ENCODE data around the gene MYOM1. TPM values are rescaled to one million over a fixed set of nuclear protein-coding genes. Genes with fewer than 3 reads are reported as not detected.
"Not testable (repeated sequence)": the region's sequence is repeated elsewhere in the genome, so short reads cannot be mapped to it uniquely, and the experiment has no call there.

The MYOM1 gene
- total RNA-seq, 1 donor from 2014 or later: 661 TPM

DNA sequence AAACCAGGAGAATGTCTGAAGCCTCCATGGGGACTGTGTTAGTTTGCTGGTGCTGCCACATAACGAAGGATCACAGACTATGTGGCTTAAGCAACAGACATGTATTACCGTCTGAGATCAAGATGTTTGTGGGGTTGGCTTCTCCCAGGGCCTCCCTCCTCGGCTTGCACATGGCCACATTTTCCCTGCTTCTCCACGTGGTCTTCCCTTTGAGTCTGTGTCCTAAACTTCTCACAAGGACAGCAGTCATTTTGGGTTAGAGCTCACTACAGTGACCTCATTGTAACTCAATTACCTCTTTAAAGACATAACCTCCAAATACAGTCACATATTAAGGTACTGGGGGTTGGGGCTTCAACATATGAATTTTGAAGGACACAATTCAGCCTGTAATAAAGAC, 162.2 kb downstream of the MYOM1 start:
- Histone ChIP-seq H3K27ac (ENCODE audit: low read depth, low read length) (no peak overlapping the region), H3K9me3 (ENCODE audit: control insufficient read depth in 3 of 3, low read length in 3 of 3) (no peaks in the 10 kb centered on the region), H3K27me3 (ENCODE audit: control insufficient read depth in 3 of 3, insufficient read depth in 3 of 3, low read length in 3 of 3) (no peaks in the 10 kb centered on the region), H3K4me1 (ENCODE audit: control insufficient read depth in 3 of 3, insufficient read depth in 3 of 3, low read length in 3 of 3) (no peaks in the 10 kb centered on the region), H3K9ac (ENCODE audit: low read depth in 1 of 3, low read length in 3 of 3) (no peak overlapping the region), H3K36me3 (ENCODE audit: control insufficient read depth in 3 of 3, insufficient read depth in 3 of 3, low read length in 3 of 3) (no peaks in the 10 kb centered on the region), H3K4me3 (ENCODE audit: low read length in 3 of 3) (no peak overlapping the region)

DNA sequence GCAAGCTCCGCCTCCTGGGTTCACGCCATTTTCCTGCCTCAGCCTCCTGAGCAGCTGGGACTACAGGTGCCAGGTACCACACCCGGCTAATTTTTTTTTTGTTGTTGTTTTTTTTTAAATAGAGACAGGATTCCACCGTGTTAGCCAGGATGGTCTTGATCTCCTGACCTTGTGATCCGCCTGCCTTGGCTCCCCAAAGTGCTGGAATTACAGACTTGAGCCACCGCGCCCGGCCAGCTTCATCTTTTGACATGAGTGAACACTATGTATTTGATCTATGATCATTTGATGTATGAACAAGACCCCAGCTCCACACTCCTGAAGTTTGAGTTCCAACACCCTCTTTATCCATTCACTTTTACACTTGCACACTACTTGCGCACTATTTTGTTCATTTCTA, 163.5 kb downstream of the MYOM1 start:
- no peak overlapping the region for H3K4me3 ChIP-seq (ENCODE audit: low read length in 3 of 3)
- H3K27ac ChIP-seq (ENCODE audit: low read depth, low read length): no peak overlapping the region
- no peaks in the 10 kb centered on the region for H3K4me1 ChIP-seq (ENCODE audit: control insufficient read depth in 3 of 3, insufficient read depth in 3 of 3, low read length in 3 of 3)
- no peak overlapping the region for H3K9ac ChIP-seq (ENCODE audit: low read depth in 1 of 3, low read length in 3 of 3)
- no peaks in the 10 kb centered on the region for H3K9me3 ChIP-seq (ENCODE audit: control insufficient read depth in 3 of 3, low read length in 3 of 3)
- no peaks in the 10 kb centered on the region for H3K27me3 ChIP-seq (ENCODE audit: control insufficient read depth in 3 of 3, insufficient read depth in 3 of 3, low read length in 3 of 3)
- no peaks in the 10 kb centered on the region for H3K36me3 ChIP-seq (ENCODE audit: control insufficient read depth in 3 of 3, insufficient read depth in 3 of 3, low read length in 3 of 3)

DNA sequence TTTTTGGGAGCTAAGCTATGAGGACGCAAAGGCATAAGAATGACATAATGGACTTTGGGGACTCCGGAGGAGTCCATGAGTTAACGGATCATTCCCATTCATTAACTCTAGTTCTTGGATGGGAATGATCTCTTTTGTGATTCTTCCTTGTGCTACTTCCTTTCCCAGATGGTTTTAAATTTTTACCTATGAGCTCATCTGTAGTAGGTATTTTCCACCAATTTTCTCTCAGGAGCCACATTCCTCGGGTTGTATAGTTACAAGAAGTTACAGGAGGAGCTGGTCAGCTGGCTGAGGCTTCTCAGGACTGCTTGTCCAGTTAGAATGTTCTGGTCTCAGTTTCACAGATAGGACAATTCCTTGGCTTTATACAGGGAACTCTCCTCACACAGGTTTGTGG, 164.0 kb downstream of the MYOM1 start:
- Histone ChIP-seq H3K36me3 (ENCODE audit: control insufficient read depth in 3 of 3, insufficient read depth in 3 of 3, low read length in 3 of 3) (no peaks in the 10 kb centered on the region), H3K27me3 (ENCODE audit: control insufficient read depth in 3 of 3, insufficient read depth in 3 of 3, low read length in 3 of 3) (no peaks in the 10 kb centered on the region), H3K4me3 (ENCODE audit: low read length in 3 of 3) (no peak overlapping the region), H3K27ac (ENCODE audit: low read depth, low read length) (no peak overlapping the region), H3K9me3 (ENCODE audit: control insufficient read depth in 3 of 3, low read length in 3 of 3) (no peaks in the 10 kb centered on the region), H3K4me1 (ENCODE audit: control insufficient read depth in 3 of 3, insufficient read depth in 3 of 3, low read length in 3 of 3) (no peaks in the 10 kb centered on the region), H3K9ac (ENCODE audit: low read depth in 1 of 3, low read length in 3 of 3) (no peak overlapping the region)

DNA sequence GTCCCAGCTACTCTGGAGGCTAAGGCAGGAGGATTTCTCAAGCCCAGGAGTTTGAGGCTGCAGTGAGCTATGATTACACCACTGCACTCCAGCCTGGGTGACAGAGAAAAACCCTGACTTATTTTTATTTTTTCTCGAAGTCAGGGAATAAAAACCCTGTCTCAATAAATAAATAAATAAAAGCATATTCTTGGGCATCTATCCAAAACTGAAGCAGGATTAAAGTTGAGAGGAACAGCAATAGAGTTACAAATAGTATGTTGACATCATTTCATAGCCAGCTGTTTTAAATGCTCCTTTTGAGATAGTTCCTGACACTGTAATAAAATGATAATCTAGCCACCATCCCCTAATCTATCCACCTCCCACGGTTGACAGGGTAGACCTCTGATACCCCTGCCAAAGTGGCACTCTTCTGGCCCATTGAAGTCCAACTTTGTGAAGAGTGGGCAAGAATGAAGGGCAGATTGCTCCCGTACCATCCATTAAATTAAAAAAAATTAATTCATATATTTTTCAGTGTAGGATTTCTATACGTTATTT, 164.5 kb downstream of the MYOM1 start:
- Histone ChIP-seq H3K9ac (ENCODE audit: low read depth in 1 of 3, low read length in 3 of 3) (no peak overlapping the region), H3K9me3 (ENCODE audit: control insufficient read depth in 3 of 3, low read length in 3 of 3) (no peaks in the 10 kb centered on the region), H3K27me3 (ENCODE audit: control insufficient read depth in 3 of 3, insufficient read depth in 3 of 3, low read length in 3 of 3) (no peaks in the 10 kb centered on the region), H3K27ac (ENCODE audit: low read depth, low read length) (no peak overlapping the region), H3K36me3 (ENCODE audit: control insufficient read depth in 3 of 3, insufficient read depth in 3 of 3, low read length in 3 of 3) (no peaks in the 10 kb centered on the region), H3K4me3 (ENCODE audit: low read length in 3 of 3) (no peak overlapping the region), H3K4me1 (ENCODE audit: control insufficient read depth in 3 of 3, insufficient read depth in 3 of 3, low read length in 3 of 3) (no peaks in the 10 kb centered on the region)

DNA sequence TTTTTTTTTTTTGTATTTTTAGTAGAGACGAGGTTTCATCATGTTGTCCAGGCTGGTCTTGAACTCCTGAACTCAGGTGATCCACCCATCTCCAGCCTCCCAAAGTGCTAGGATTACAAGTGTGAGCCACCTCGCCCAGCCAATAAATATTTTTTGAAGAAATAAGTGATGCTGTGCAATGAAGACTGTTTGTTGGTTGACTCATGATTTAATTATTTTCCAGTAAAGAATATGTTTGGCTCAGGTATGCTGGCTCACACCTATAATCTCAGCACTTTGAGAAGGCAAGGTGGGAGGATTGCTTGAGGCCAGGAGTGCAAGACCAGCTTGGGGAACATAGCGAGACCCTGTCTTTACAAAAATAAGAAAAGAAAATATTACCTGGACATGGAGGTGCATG, 165.0 kb downstream of the MYOM1 start:
- H3K4me1 ChIP-seq (ENCODE audit: control insufficient read depth in 3 of 3, insufficient read depth in 3 of 3, low read length in 3 of 3): no peaks in the 10 kb centered on the region
- no peaks in the 10 kb centered on the region for H3K36me3 ChIP-seq (ENCODE audit: control insufficient read depth in 3 of 3, insufficient read depth in 3 of 3, low read length in 3 of 3)
- no peak overlapping the region for H3K27ac ChIP-seq (ENCODE audit: low read depth, low read length)
- H3K27me3 ChIP-seq (ENCODE audit: control insufficient read depth in 3 of 3, insufficient read depth in 3 of 3, low read length in 3 of 3): no peaks in the 10 kb centered on the region
- no peak overlapping the region for H3K4me3 ChIP-seq (ENCODE audit: low read length in 3 of 3)
- H3K9ac ChIP-seq (ENCODE audit: low read depth in 1 of 3, low read length in 3 of 3): no peak overlapping the region
- no peaks in the 10 kb centered on the region for H3K9me3 ChIP-seq (ENCODE audit: control insufficient read depth in 3 of 3, low read length in 3 of 3)

DNA sequence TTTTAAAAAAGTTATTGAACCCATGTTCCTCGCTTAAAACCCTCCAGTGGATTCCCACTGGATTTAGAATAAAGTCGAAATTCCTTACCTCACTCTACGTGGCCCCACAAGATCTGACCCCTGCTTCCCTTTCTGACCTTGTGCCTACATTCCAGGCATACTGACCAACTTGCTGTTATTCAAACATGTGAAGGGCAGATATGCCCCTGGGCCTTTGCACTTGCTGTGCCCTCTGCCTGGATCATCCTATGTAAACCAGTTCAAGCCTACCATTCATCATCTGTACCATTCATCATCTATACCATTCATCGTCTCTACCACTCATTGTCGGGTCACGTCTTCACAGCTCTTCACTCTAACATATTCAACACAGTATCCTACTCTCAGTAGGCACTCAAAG, 165.6 kb downstream of the MYOM1 start:
- no peaks in the 10 kb centered on the region for H3K36me3 ChIP-seq (ENCODE audit: control insufficient read depth in 3 of 3, insufficient read depth in 3 of 3, low read length in 3 of 3)
- no peak overlapping the region for H3K4me3 ChIP-seq (ENCODE audit: low read length in 3 of 3)
- no peaks in the 10 kb centered on the region for H3K4me1 ChIP-seq (ENCODE audit: control insufficient read depth in 3 of 3, insufficient read depth in 3 of 3, low read length in 3 of 3)
- no peak overlapping the region for H3K9ac ChIP-seq (ENCODE audit: low read depth in 1 of 3, low read length in 3 of 3)
- H3K27ac ChIP-seq (ENCODE audit: low read depth, low read length): no peak overlapping the region
- no peaks in the 10 kb centered on the region for H3K9me3 ChIP-seq (ENCODE audit: control insufficient read depth in 3 of 3, low read length in 3 of 3)
- H3K27me3 ChIP-seq (ENCODE audit: control insufficient read depth in 3 of 3, insufficient read depth in 3 of 3, low read length in 3 of 3): no peaks in the 10 kb centered on the region

DNA sequence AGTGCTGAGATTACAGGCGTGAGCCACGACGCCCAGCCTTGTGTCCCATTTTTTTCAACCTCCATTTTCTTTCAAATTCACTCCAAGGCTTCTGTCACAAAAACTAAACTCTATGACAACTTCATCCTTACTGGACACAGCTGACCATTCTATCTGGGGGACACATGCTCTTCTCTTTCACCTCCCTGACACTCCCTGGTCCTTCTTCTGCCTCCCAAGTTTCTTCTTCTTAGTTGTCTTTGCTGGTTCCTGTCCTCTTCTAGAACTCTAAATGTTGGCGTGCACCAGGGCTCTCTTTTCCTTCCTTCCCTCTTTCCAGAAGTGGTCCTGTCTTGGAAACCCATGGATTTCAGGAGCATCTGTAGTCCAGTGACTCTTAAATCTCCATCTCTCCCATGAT, 166.7 kb downstream of the MYOM1 start:
- Histone ChIP-seq H3K27ac (ENCODE audit: low read depth, low read length) (no peak overlapping the region), H3K4me1 (ENCODE audit: control insufficient read depth in 3 of 3, insufficient read depth in 3 of 3, low read length in 3 of 3) (no peaks in the 10 kb centered on the region), H3K4me3 (ENCODE audit: low read length in 3 of 3) (no peak overlapping the region), H3K9me3 (ENCODE audit: control insufficient read depth in 3 of 3, low read length in 3 of 3) (no peaks in the 10 kb centered on the region), H3K27me3 (ENCODE audit: control insufficient read depth in 3 of 3, insufficient read depth in 3 of 3, low read length in 3 of 3) (no peaks in the 10 kb centered on the region), H3K9ac (ENCODE audit: low read depth in 1 of 3, low read length in 3 of 3) (no peak overlapping the region), H3K36me3 (ENCODE audit: control insufficient read depth in 3 of 3, insufficient read depth in 3 of 3, low read length in 3 of 3) (no peaks in the 10 kb centered on the region)

DNA sequence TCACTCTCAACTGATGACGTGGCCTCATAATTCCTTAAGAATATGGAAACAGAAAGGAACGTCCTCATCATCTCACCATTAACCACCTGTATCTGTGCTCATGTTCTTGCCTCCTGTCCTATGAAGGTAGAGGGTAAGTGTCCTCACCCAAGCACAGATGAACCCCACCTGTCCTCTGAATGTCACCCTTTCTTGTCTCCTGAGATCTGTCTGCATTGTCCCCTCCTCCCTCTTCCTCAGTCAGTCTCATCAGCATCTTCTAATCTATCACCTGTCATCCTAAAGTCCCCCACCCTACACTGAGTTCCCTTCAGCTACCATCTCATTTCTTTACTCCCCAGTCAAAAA, 167.4 kb downstream of the MYOM1 start:
- Histone ChIP-seq H3K4me1 (ENCODE audit: control insufficient read depth in 3 of 3, insufficient read depth in 3 of 3, low read length in 3 of 3) (no peaks in the 10 kb centered on the region), H3K27ac (ENCODE audit: low read depth, low read length) (no peak overlapping the region), H3K9me3 (ENCODE audit: control insufficient read depth in 3 of 3, low read length in 3 of 3) (no peaks in the 10 kb centered on the region), H3K36me3 (ENCODE audit: control insufficient read depth in 3 of 3, insufficient read depth in 3 of 3, low read length in 3 of 3) (no peaks in the 10 kb centered on the region), H3K27me3 (ENCODE audit: control insufficient read depth in 3 of 3, insufficient read depth in 3 of 3, low read length in 3 of 3) (no peaks in the 10 kb centered on the region), H3K4me3 (ENCODE audit: low read length in 3 of 3) (no peak overlapping the region), H3K9ac (ENCODE audit: low read depth in 1 of 3, low read length in 3 of 3) (no peak overlapping the region)

DNA sequence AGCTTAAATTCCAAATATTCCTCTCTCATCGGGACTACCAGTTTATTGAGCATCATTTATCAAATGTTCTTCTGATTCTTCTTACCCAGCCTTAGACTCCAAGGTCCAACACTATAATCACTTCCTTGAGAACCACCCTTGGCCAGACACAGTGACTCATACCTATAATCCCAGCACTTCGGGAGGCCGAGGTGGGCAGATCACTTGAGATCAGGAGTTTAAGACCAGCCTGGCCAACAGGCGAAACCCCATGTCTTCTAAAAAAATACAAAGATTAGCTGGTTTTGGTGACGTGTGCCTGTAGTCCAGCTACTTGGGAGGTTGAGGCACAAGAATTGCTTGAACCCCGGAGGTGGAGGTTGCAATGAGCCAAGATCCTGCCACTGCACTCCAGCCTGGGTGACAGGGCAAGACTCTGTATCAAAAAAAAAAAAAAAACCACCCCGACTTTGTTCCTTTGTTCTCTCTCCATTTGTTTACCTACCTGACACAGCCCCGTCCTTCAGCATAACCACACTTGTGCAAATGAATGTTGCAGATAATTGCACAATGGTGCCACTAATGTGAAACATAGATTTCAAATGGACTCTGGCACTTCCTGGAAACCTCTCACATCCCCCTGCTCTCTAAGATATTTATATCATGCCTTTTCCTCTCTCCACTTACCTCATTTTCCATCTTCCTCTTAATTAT, 167.9 kb downstream of the MYOM1 start:
- H3K4me3 ChIP-seq (ENCODE audit: low read length in 3 of 3): no peak overlapping the region
- H3K36me3 ChIP-seq (ENCODE audit: control insufficient read depth in 3 of 3, insufficient read depth in 3 of 3, low read length in 3 of 3): no peaks in the 10 kb centered on the region
- H3K9me3 ChIP-seq (ENCODE audit: control insufficient read depth in 3 of 3, low read length in 3 of 3): no peaks in the 10 kb centered on the region
- H3K4me1 ChIP-seq (ENCODE audit: control insufficient read depth in 3 of 3, insufficient read depth in 3 of 3, low read length in 3 of 3): no peaks in the 10 kb centered on the region
- H3K27ac ChIP-seq (ENCODE audit: low read depth, low read length): no peak overlapping the region
- H3K9ac ChIP-seq (ENCODE audit: low read depth in 1 of 3, low read length in 3 of 3): no peak overlapping the region
- no peaks in the 10 kb centered on the region for H3K27me3 ChIP-seq (ENCODE audit: control insufficient read depth in 3 of 3, insufficient read depth in 3 of 3, low read length in 3 of 3)

DNA sequence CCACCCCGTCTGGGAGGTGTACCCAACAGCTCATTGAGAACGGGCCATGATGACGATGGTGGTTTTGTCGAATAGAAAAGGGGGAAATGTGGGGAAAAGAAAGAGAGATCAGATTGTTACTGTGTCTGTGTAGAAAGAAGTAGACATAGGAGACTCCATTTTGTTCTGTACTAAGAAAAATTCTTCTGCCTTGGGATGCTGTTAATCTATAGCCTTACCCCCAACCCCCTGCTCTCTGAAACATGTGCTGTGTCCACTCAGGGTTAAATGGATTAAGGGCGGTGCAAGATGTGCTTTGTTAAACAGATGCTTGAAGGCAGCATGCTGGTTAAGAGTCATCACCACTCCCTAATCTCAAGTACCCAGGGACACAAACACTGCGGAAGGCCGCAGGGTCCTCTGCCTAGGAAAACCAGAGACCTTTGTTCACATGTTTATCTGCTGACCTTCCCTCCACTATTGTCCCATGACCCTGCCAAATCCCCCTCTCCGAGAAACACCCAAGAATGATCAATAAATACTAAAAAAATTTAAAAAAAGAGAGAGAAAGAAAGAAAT, 169.8 kb downstream of the MYOM1 start:
- not testable (repeated sequence) for H3K4me1 ChIP-seq (ENCODE audit: control insufficient read depth in 3 of 3, insufficient read depth in 3 of 3, low read length in 3 of 3); H3K36me3 ChIP-seq (ENCODE audit: control insufficient read depth in 3 of 3, insufficient read depth in 3 of 3, low read length in 3 of 3); H3K9me3 ChIP-seq (ENCODE audit: control insufficient read depth in 3 of 3, low read length in 3 of 3); H3K9ac ChIP-seq (ENCODE audit: low read depth in 1 of 3, low read length in 3 of 3); H3K4me3 ChIP-seq (ENCODE audit: low read length in 3 of 3); H3K27me3 ChIP-seq (ENCODE audit: control insufficient read depth in 3 of 3, insufficient read depth in 3 of 3, low read length in 3 of 3); H3K27ac ChIP-seq (ENCODE audit: low read depth, low read length)
